Measurements from ENCODE around the gene CTAGE8.

- TF ChIP-seq, protein P1, sequence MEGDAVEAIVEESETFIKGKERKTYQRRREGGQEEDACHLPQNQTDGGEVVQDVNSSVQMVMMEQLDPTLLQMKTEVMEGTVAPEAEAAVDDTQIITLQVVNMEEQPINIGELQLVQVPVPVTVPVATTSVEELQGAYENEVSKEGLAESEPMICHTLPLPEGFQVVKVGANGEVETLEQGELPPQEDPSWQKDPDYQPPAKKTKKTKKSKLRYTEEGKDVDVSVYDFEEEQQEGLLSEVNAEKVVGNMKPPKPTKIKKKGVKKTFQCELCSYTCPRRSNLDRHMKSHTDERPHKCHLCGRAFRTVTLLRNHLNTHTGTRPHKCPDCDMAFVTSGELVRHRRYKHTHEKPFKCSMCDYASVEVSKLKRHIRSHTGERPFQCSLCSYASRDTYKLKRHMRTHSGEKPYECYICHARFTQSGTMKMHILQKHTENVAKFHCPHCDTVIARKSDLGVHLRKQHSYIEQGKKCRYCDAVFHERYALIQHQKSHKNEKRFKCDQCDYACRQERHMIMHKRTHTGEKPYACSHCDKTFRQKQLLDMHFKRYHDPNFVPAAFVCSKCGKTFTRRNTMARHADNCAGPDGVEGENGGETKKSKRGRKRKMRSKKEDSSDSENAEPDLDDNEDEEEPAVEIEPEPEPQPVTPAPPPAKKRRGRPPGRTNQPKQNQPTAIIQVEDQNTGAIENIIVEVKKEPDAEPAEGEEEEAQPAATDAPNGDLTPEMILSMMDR (IDR thresholded peaks at IDR 0.05) = no peak
- TF ChIP-seq POLR2A (IDR thresholded peaks at IDR 0.05) (no peak), EP300 (IDR thresholded peaks at IDR 0.05) (no peak)
Observed at GRCh38 chr7:144255471-144255897, 13.6 kb downstream of the CTAGE8 start.

Measured in stomach (tissue), 4 donors.